Activated CD8-positive, alpha-beta memory T cell treated with anti-CD3 and anti-CD28 coated beads, Interleukin-2, amount 50 U/mL, for 1 hour (primary cell): ENCODE measurements around the gene ZMIZ1.

Source experiments
- DNase-seq: peaks from one replicate; pipeline ENCODE4 v3.0.0-alpha.2; 2020; ENCODE audit errors: extremely low read depth

Gene ZMIZ1

GRCh38 chr10:79206300-79207095, 137.7 kb downstream of the ZMIZ1 start:
- DNase-seq = no peak

- DNase-seq = no peak
These were observed 138.3 kb downstream of the ZMIZ1 start for GRCh38 chr10:79207096-79207357.

- no peak for DNase-seq
These were observed 139.0 kb downstream of the ZMIZ1 start for GRCh38 chr10:79207726-79208125.

- DNase-seq = no peak
These were observed 139.7 kb downstream of the ZMIZ1 start for GRCh38 chr10:79208251-79208983.

- DNase-seq = no peak
These were observed 140.6 kb downstream of the ZMIZ1 start for GRCh38 chr10:79209340-79209739.

GRCh38 chr10:79209831-79210230, 141.1 kb downstream of the ZMIZ1 start:
- no peak for DNase-seq

GRCh38 chr10:79210672-79211071, 141.9 kb downstream of the ZMIZ1 start:
- DNase-seq = no peak

GRCh38 chr10:79211616-79212015, 142.8 kb downstream of the ZMIZ1 start:
- DNase-seq = no peak

GRCh38 chr10:79215531-79215930, 146.8 kb downstream of the ZMIZ1 start:
- DNase-seq = no peak

GRCh38 chr10:79219322-79219957, 150.7 kb downstream of the ZMIZ1 start:
- no peak for DNase-seq

- no peak for DNase-seq
These were observed 151.5 kb downstream of the ZMIZ1 start for GRCh38 chr10:79220307-79220706.

- no peak for DNase-seq
These were observed 152.6 kb downstream of the ZMIZ1 start for GRCh38 chr10:79221110-79222051.

GRCh38 chr10:79222186-79222585, 153.4 kb downstream of the ZMIZ1 start:
- DNase-seq = no peak

- DNase-seq = no peak
These were observed 154.6 kb downstream of the ZMIZ1 start for GRCh38 chr10:79223091-79224048.

- DNase-seq = no peak
These were observed 155.6 kb downstream of the ZMIZ1 start for GRCh38 chr10:79224263-79224949.

GRCh38 chr10:79224992-79225391, 156.2 kb downstream of the ZMIZ1 start:
- DNase-seq = no peak

- DNase-seq = no peak
These were observed 157.9 kb downstream of the ZMIZ1 start for GRCh38 chr10:79226391-79227245.

GRCh38 chr10:79229071-79229541, 160.3 kb downstream of the ZMIZ1 start:
- DNase-seq = no peak

GRCh38 chr10:79229830-79230327, 161.1 kb downstream of the ZMIZ1 start:
- no peak for DNase-seq
